HG02981 (cell line): ENCODE results near the gene SPRYD3.
"Not testable (repeated sequence)": the region's sequence is repeated elsewhere in the genome, so short reads cannot be mapped to it uniquely, and the experiment has no call there.

ENCODE experiments used
- ATAC-seq: cut with Tn5 transposase; IDR thresholded peaks from one replicate; pipeline ENCODE4 v1.9.1; 2021; ENCODE audit warnings: mild to moderate bottlenecking, moderate library complexity; ENCODE audit not compliant: unreplicated experiment

The SPRYD3 gene

DNA sequence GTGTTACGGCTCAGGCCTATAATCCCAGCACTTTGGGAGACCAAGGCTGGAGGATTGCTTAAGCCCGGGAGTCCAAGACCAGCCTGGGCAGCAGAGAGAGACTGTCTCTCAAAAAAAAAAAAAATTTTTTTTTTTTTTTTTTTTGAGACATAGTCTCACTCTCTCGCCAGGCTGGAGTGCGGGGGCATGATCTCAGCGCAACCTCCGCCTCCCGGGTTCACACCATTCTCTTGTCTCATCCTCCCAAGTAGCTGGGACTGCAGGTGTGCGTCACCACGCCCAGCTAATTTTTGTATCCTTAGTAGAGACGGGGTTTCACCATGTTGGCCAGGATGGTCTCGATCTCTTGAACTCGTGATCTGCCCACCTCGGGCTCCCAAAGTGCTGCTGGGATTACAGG, 52.2 kb downstream of the SPRYD3 start:
- not testable (repeated sequence) for ATAC-seq

DNA sequence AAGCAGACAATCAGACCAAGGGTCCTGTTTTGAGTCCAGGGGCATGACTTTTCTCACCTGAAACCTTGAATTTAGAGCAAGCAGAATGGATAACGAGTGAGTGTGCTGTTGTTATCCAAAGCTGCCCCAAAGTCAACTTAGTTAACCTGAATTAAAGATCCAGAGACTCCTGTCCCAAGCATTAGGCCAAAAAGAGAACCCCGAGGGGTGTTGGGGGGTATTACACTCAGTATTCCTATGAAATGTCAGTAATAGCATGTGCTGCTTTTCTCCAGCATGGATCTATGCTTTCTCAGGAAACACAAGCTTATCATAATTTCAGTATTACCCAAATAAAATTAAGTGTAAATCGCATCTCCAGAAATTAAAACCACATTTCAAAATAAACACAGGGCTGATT, 53.9 kb downstream of the SPRYD3 start:
- ATAC-seq = no peak

GRCh38 chr12:53014709-53015108, 64.5 kb downstream of the SPRYD3 start:
- no peak for ATAC-seq
